GM18870 (cell line): ENCODE measurements around the gene KRTAP5-2.
"Not testable (repeated sequence)": the region's sequence is repeated elsewhere in the genome, so short reads cannot be mapped to it uniquely, and the experiment has no call there.

Source experiments
- ATAC-seq: cut with Tn5 transposase; IDR thresholded peaks from one replicate; pipeline ENCODE4 v1.9.1; 2021; ENCODE audit warnings: moderate library complexity; ENCODE audit not compliant: unreplicated experiment

The KRTAP5-2 gene

GRCh38 chr11:1628506-1629325, 30.6 kb upstream of the KRTAP5-2 start:
- ATAC-seq, result no peak

DNA sequence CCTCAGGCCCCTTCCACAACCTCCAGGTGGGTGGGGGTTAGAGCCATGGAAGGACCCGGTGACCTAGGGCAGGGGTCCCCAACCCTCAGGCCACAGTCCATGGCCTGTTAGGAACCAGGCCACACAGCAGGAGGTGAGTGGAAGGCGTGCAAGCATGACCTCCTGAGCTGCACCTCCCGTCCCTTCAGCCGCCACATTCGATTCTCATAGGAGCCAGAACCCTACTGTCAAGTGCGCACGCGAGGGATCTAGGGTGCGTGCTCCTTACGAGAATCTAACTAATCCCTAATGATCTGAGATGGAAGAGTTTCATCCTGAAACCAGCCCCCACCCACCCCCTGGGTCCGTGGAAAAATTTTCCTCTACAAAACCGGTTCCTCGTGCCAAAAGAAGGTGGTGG, 27.4 kb upstream of the KRTAP5-2 start:
- ATAC-seq, result no peak

- ATAC-seq, result no peak
Measured at GRCh38 chr11:1624621-1625020, 26.5 kb upstream of the KRTAP5-2 start.

- no peak for ATAC-seq
Measured at GRCh38 chr11:1623716-1624115, 25.6 kb upstream of the KRTAP5-2 start.

- ATAC-seq, result no peak
Measured at GRCh38 chr11:1622086-1622485, 24.0 kb upstream of the KRTAP5-2 start, which contains the start of gene KRTAP5-4. Gene KRTAP5-4 (minus strand): TSS chr11:1622138. CDS start chr11:1622093, 45 bp downstream.

GRCh38 chr11:1619449-1619848, 21.4 kb upstream of the KRTAP5-2 start:
- ATAC-seq, result no peak

GRCh38 chr11:1618231-1618630, 20.1 kb upstream of the KRTAP5-2 start:
- no peak for ATAC-seq

GRCh38 chr11:1608363-1608762, 10.3 kb upstream of the KRTAP5-2 start, which contains the start of gene KRTAP5-3:
Gene KRTAP5-3 (minus strand): TSS chr11:1608463. CDS start chr11:1608385, 78 bp downstream.
- no peak for ATAC-seq

DNA sequence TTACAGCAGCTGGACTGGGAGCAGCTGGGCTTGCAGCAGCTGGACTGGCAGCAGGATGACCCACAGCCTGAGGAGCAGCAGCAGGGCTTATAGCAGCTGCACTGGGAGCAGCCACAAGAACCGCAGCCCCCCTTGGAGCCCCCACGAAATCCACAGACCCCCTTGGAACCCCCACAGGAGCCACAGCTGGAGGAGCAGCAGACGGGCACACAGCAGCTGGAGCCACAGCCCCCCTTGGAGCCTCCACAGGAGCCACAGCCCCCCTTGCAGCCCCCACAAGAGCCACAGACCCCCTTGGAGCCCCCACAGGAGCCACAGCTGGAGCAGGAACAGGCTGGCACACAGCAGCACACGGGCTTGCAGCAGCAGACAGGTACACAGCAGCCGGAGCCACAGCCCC, 9.8 kb upstream of the KRTAP5-2 start:
- not testable (repeated sequence) for ATAC-seq

GRCh38 chr11:1607156-1607845, 9.2 kb upstream of the KRTAP5-2 start:
- not testable (repeated sequence) for ATAC-seq

DNA sequence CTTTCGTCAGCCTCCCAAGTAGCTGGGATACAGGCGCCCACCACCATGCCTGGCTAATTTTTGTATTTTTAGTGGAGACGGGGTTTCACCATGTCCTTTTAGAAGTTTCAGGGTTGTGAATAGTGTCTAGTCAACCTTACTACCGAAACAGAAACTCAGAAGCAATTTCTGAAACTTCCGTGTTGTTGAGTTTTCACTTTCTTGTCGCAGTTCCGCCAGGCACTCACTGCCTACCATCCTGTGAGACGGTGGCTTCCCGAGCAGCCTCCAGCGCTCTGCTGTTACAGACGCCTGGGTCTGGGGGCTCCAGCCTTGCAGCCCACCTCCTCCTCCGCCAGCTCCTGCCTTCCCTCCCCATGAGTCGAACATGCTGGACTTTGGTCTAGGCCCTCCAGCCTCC, 7.8 kb upstream of the KRTAP5-2 start:
- ATAC-seq, result not testable (repeated sequence)

GRCh38 chr11:1604711-1605110, 6.6 kb upstream of the KRTAP5-2 start:
- ATAC-seq, result no peak

DNA sequence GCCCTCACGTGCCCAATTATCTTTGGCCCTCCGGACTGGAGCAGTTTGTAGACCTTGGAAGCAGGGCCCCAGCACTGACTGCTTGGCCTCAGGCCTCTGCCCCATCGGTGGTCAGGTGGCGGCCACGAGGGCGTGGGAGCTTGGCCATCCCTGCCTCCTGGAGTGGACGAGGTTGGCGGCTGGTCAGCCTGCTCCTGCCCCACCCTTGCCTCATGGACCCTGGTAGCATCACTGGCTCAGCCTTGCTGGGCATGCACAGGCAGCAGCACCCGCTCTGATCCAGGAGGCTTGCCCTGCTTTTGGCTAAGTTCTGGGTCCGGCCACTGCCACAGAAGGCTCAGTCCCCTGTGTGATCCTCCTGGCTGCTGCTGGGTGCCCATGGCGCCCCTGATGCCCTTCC, 6.1 kb upstream of the KRTAP5-2 start:
- no peak for ATAC-seq

GRCh38 chr11:1603629-1604028, 5.5 kb upstream of the KRTAP5-2 start:
- ATAC-seq, result no peak

DNA sequence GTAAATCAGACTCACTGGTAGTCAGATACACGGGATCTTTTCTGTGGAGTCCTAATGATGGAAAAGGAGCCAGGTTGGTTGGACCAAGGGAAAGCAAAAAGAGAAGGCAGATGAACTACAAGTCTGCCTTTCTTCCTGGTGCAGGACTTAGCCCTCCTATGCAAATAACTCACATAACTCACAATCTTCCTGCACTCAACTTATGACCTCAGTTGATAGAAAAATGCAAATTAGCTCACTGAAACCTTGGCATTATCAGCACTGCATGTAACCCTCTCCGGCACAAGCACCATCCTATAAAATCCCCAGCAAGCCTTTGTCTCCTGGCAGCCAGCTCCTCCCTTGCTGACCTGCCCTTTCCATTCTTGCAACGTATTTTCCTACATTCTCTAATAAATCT, 3.6 kb upstream of the KRTAP5-2 start:
- not testable (repeated sequence) for ATAC-seq

DNA sequence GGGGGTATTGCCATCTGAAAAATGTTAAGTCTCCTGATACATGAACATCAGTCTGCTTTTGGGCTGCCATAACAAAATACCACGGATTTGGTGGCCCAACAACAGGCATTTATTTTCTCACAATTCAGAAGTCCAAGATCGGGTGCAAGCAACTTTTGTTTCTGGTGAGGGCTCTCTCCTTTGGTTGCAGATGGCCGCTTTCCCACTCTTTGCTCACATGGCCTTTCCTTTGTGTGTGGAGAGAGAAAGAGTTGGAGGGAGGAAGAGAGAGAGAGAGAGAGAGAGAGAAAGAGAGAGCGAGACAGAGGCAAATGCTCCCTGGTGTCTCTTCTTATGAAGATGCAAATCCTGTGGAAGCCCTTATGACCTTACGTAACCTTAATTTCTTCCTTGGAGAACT, 2.5 kb upstream of the KRTAP5-2 start:
- no peak for ATAC-seq

GRCh38 chr11:1598816-1599215, 722 bp upstream of the KRTAP5-2 start:
- no peak for ATAC-seq

GRCh38 chr11:1598406-1598805, 312 bp upstream of the KRTAP5-2 start:
- not testable (repeated sequence) for ATAC-seq

DNA sequence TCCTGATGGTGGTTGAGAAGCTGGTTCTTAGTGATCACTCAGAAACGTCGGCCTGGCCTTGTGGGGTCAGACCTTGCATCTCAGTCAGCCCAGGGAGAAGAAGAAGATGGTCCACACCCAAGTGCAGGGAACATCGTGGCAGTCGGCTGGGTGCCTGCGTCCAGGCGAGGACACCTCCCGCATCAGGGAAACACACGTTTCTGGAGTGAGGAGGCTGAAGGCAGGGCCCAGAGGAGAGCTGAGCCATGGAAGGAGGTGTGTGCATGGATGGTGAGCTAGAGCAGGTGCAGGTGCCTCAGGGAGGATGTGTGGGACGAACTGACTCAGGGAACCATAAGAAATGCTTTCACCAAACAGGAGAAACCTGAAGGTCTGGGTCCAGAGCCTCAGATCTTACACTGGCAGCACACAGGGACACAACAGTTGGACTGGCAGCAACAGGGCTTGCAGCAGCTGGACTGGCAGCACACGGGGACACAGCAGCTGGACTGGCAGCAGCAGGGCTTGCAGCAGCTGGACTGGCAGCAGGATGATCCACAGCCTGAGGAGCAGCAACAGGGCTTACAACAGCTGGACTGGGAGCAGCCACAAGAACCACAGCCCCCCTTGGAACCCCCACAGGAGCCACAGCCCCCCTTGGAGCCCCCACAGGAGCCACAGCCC, 632 bp downstream of the KRTAP5-2 start:
- ATAC-seq, result no peak

DNA sequence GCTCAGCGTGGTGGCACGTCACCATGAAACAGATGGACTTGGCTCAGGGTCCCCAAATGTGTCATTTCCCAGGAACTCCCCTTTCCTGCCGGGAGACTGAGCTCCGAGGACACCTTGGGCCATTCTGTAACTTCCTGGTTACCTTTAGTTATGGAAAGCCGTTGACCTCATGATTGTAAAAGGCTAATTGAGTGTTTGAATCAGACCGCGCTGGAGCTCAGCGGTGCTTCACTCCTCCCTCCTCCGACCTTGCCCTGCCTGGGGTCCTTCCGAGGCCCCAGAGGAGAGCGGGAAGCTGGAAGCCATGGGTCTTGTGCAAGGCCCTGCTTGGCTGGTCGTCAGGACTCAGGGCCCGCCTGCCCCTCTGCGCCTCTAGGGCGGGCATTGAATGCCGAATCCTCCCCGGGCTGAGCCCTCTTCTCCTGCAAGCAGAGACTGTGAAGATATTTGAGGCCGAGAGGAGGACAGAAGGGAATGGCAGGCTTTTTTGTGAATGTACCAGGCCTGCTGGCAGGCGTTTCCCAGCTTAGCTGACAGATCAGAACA, 1.4 kb downstream of the KRTAP5-2 start:
- ATAC-seq, result not testable (repeated sequence)

- ATAC-seq, result not testable (repeated sequence)
Measured at GRCh38 chr11:1595994-1596575, 2.0 kb downstream of the KRTAP5-2 start.
